HG03469 (cell line): ENCODE data around the gene UBTD1.
"Not testable (repeated sequence)": the region's sequence is repeated elsewhere in the genome, so short reads cannot be mapped to it uniquely, and the experiment has no call there.

Experiments used
- ATAC-seq: cut with Tn5 transposase; IDR thresholded peaks from one replicate; pipeline ENCODE4 v1.9.1; 2021; ENCODE audit warnings: mild to moderate bottlenecking, moderate library complexity, moderate number of reproducible peaks; ENCODE audit not compliant: unreplicated experiment

The UBTD1 gene

GRCh38 chr10:97560731-97561381 is 62.1 kb downstream of the UBTD1 start:
- ATAC-seq = not testable (repeated sequence)

- ATAC-seq = not testable (repeated sequence)
These were observed 62.8 kb downstream of the UBTD1 start for GRCh38 chr10:97561386-97562077.

DNA sequence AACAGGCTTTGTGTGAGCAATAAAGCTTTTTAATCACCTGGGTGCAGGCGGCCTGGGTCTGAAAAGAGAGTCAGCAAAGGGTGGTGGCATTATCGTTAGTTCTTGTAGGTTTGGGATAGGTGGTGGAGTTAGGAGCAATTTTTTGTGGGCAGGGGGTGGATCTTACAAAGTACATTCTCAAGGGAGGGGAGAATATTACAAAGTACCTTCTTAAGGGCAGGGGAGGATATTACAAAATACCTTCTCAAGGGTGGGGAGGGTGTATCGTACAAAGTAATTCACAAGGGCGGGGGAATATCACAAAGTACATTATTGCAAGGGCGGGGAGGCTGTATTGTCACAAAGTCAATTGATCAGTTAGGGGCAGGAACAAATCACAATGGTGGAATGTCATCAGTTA is 63.6 kb downstream of the UBTD1 start:
- not testable (repeated sequence) for ATAC-seq

DNA sequence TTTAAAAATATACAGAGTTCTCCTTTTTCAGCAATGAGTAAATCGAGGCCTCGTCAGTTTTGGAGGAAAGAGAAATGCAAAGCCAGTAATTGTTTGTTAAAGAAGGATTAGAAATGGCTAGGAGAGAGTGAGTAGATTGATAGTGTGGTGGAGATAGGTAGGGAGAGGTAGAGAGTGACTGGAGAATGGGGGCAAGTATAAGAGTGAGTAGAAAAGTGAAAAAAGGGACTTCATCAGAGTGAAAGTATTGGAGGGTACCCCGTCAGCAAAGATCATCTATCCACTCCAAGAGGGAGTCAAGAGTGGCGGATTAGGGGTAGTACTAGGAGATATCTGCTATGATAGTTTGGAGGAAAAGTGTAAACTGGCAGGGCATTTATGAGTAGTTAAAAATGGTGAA is 64.6 kb downstream of the UBTD1 start:
- ATAC-seq = no peak

- ATAC-seq = no peak
These were observed 66.1 kb downstream of the UBTD1 start for GRCh38 chr10:97564776-97565175.

DNA sequence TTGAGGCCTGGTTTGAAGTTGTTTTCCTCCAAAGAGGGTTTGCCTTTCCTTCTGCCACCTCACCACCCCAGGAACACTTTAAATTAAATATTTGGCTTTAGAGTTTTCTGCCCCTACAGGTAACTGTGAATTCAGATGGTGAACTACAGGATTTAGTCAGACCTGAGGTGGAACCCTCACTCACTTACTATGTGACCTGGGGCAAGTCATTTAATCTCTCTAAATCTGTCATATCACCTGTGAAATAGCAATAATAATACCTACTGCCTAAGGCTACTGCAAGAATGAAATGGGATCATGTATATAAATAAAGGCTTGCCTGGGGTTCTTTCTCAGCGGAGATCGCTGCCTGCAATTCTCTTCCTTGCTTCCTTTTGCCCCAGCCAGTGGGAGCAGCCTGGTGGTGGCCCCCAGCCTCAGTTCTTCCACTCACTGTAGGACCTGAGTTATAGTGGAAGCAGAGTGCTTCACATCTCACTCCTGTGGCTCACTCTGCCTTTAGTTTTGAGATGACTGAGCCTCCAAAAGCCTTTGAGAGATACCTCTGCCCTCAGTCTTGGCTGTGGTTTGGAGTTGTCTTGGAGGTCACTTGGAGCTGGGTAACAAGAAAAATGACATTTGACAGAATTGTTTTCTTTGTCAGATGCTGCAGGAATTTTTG is 67.7 kb downstream of the UBTD1 start:
- no peak for ATAC-seq

GRCh38 chr10:97567891-97568290 is 69.2 kb downstream of the UBTD1 start:
- no peak for ATAC-seq

- ATAC-seq = no peak
These were observed 71.5 kb downstream of the UBTD1 start for GRCh38 chr10:97570146-97570788.

- no peak for ATAC-seq
These were observed 72.2 kb downstream of the UBTD1 start for GRCh38 chr10:97570789-97571471.

DNA sequence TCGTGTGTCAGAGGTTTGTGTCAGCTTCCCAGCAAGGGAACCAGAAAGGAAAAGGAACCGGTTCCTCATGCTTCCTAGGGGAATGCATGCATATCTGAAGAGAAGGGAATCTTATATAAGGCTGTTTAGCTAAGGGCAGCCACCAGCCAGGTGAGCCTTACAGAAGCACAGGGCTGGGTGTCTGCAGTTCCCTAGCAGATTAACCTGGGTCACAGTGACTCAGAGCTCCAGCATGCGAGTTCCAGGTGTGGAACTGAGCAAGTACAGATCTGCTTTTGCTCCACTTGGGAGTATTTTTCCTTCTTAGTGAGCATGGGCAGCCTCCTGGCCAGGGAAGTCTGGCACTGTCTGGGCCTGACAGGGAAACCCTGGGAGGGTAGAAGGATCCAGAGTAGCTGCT is 72.9 kb downstream of the UBTD1 start:
- ATAC-seq = no peak

DNA sequence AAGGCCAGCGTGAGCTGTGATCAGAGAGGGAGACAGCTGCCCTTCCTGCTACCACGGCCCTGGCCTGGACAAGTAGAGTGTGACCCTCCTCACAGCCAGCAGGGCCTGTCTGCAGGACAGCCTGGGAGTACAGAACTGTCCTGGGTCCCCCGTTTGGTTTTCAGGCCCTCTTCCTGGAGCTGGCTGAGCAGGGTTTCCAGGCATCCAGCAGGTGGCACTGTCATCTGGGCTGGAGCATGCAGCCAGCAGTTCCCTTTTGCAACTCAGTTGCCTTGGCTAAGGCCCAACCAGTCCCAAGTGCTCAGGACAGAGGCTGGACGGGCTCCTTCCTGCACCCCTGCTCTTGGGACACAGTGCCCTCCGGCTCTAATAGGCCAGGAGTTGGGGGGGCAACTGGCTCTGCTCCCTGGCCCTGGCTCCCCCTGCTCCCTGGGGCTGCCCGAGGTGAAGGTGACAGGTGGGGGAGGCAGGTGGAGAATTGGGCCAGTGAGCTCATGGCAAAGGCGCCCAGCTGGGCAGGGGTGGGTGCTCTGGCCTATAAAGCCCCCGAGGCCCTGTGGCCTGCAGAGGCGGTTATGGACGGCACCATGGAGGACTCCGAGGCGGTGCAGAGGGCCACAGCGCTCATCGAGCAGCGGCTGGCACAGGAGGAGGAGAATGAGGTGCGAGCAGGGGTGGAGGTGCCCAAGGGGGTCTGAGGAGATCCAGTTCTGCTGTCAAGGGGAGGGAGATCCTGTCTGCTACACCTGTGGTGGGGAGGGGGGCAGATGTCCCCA is 73.7 kb downstream of the UBTD1 start, which contains the start of gene ANKRD2:
Gene ANKRD2 (plus strand): TSS at position 566 of the 776 bp plus-strand sequence. CDS start 10 bp downstream, at position 576.
- no peak for ATAC-seq

DNA sequence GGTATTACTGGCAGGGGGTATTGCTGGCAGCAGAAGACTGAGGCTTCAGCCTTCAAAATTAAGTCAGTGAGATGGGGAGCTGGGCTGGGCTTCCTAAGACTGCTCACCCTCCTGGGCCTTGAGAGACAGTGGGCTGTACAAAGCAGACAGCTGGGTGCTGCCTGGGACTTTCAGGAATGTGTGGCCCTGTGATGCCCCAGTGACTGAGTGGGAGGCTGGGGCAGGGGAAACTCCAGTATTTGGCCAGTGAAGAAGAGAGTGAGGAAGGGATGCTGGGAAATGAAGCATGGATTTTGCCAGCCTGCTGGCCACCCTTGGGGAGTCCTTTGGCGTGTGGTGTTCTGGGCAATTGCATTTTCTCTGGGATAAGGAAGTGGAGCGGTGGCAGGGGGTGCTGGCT is 74.3 kb downstream of the UBTD1 start:
- ATAC-seq = no peak

GRCh38 chr10:97573672-97574071 is 74.9 kb downstream of the UBTD1 start:
- no peak for ATAC-seq

GRCh38 chr10:97574374-97575126 is 75.8 kb downstream of the UBTD1 start:
- no peak for ATAC-seq

- no peak for ATAC-seq
These were observed 76.5 kb downstream of the UBTD1 start for GRCh38 chr10:97575127-97575668.

DNA sequence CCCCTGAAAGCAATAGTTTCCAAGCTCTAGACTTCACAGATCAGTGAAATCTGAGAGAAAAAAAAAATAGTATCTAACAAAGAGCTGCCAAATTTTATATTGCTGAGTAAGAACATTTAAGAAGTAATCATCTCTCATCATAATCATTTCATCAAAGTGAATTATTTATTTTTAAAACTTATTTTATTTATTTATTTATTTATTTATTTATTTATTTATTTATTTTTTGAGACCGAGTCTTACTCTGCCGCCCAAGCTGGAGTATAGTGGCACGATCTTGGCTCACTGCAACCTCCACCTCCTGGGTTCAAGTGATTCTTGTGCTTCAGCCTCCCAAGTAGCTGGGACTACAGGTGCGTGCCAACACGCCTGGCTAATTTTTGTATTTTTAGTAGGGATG is 77.8 kb downstream of the UBTD1 start:
- ATAC-seq = not testable (repeated sequence)

- ATAC-seq = no peak
These were observed 79.0 kb downstream of the UBTD1 start for GRCh38 chr10:97577701-97578100.

DNA sequence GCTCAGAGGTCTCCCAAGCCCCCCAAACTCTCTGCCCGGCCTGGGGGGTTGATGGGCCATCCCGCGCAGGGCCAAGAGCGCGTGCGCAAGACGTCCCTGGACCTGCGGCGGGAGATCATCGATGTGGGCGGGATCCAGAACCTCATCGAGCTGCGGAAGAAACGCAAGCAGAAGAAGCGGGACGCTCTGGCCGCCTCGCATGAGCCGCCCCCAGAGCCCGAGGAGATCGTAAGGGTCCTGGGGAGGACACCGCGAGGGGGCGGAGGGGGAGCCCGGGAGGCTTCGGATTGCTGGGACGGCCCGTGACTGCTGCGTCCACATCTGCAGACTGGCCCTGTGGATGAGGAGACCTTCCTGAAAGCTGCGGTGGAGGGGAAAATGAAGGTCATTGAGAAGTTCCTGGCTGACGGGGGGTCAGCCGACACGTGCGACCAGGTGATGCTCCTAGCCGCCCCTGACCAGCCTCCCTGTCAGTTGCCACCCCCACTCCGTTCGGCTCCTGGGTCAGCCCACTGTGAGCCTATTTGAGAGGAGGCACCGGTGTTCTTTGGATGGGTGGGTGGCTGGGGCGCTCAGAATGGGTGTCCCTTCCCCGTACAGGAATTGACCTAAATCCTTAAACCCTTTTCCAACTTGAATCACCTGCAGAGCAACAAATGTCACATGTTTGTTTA is 79.6 kb downstream of the UBTD1 start:
- ATAC-seq = no peak
